Loucy (cell line): ENCODE data around the gene EPHA6.
"Not testable (repeated sequence)": the region's sequence is repeated elsewhere in the genome, so short reads cannot be mapped to it uniquely, and the experiment has no call there.

Source experiments
- H2AFZ ChIP-seq: fragments of 200-600 bp; sonication (generic); 2 replicates; pipeline ENCODE4 v1.6.0; 2016; ENCODE audit warnings: antibody characterized with exemption, mild to moderate bottlenecking, low read length, moderate library complexity
- H3F3A ChIP-seq: fragments of 200-600 bp; 2 replicates; pipeline ENCODE4 v1.6.0; 2016; ENCODE audit warnings: antibody characterized with exemption, low read depth, mild to moderate bottlenecking
- H3K27me3 ChIP-seq: fragments of 200-600 bp; sonication (generic); 2 replicates; pipeline ENCODE4 v1.6.1; 2014; ENCODE audit warnings: low read length, mild to moderate bottlenecking; ENCODE audit not compliant: insufficient read depth, poor library complexity, severe bottlenecking
- H3K36me3 ChIP-seq: fragments of 200-600 bp; sonication (generic); 2 replicates; pipeline ENCODE4 v1.6.1; 2016; ENCODE audit warnings: low read length; ENCODE audit not compliant: insufficient read depth
- H3K4me1 ChIP-seq: fragments of 200-600 bp; sonication (generic); 2 replicates; pipeline ENCODE4 v1.5.1; 2014; ENCODE audit warnings: low read length, mild to moderate bottlenecking; ENCODE audit not compliant: insufficient read depth, poor library complexity, severe bottlenecking
- H3K4me2 ChIP-seq: fragments of 200-600 bp; sonication (generic); 2 replicates; pipeline ENCODE4 v1.6.0; 2014; ENCODE audit warnings: antibody characterized with exemption, low read length, low read depth, mild to moderate bottlenecking; ENCODE audit not compliant: poor library complexity, severe bottlenecking
- H3K4me3 ChIP-seq: fragments of 200-600 bp; sonication (generic); 2 replicates; pipeline ENCODE4 v1.5.1; 2014; ENCODE audit warnings: low read length, mild to moderate bottlenecking, mixed read lengths; ENCODE audit not compliant: poor library complexity, severe bottlenecking
- H3K79me2 ChIP-seq: fragments of 200-600 bp; sonication (generic); 2 replicates; pipeline ENCODE4 v1.6.1; 2014; ENCODE audit warnings: low read length; ENCODE audit not compliant: insufficient read depth
- H3K9ac ChIP-seq: fragments of 200-600 bp; sonication (generic); 2 replicates; pipeline ENCODE4 v1.6.0; 2014; ENCODE audit warnings: mild to moderate bottlenecking, low read depth, low read length, moderate library complexity; ENCODE audit not compliant: poor library complexity, severe bottlenecking
- H3K9me2 ChIP-seq: fragments of 200-600 bp; sonication (generic); replicated peaks from 2 replicates; pipeline ENCODE4 v1.6.1; 2016; ENCODE audit warnings: low read depth, low read length, mixed read lengths
- H3K9me3 ChIP-seq: fragments of 200-600 bp; sonication (generic); 2 replicates; pipeline ENCODE4 v1.6.1; 2014; ENCODE audit warnings: mild to moderate bottlenecking, antibody characterized with exemption, low read length, low read depth; ENCODE audit not compliant: insufficient read depth
- H4K20me1 ChIP-seq: fragments of 200-600 bp; sonication (generic); 2 replicates; pipeline ENCODE4 v1.6.0; 2014; ENCODE audit warnings: antibody characterized with exemption, low read length, mild to moderate bottlenecking; ENCODE audit not compliant: insufficient read depth, poor library complexity, severe bottlenecking
- EZH2phosphoT487 ChIP-seq: fragments of 200-600 bp; IDR thresholded peaks from 2 replicates; pipeline ENCODE4 v1.6.1; 2018; ENCODE audit warnings: antibody characterized with exemption, mild to moderate bottlenecking, moderate library complexity, borderline replicate concordance
- TF ChIP-seq, protein P1 (sequence below): fragments of 200-600 bp; sonication (generic); conservative IDR thresholded peaks from 2 replicates; pipeline ENCODE4 v1.5.1; 2014; ENCODE audit warnings: mild to moderate bottlenecking, antibody characterized with exemption, low read length

Gene EPHA6

DNA sequence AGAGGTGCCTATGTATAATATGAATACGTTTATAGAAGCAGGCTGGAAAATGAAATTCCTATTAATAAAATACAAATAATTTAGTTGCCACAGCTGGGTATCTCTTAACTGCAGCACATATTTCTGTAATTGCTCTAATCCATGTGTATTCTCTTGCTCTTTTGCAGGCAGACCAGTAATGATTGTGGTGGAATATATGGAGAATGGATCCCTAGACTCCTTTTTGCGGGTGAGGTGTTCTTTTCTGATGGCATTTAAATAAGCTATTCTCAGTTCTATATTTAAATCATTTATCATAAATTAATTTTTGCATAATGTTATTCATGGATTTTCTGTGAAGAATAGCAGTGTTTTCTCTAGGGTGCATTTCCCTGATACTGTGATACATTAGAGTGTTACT, 796.2 kb downstream of the EPHA6 start:
- no peaks in the 10 kb centered on the region for H3K4me1 ChIP-seq
- H3K4me2 ChIP-seq = no peak overlapping the region
- no peaks in the 10 kb centered on the region for H3K79me2 ChIP-seq
- no peak overlapping the region for H3K4me3 ChIP-seq
- no peak overlapping the region for H3K9ac ChIP-seq
- TF ChIP-seq, protein P1, sequence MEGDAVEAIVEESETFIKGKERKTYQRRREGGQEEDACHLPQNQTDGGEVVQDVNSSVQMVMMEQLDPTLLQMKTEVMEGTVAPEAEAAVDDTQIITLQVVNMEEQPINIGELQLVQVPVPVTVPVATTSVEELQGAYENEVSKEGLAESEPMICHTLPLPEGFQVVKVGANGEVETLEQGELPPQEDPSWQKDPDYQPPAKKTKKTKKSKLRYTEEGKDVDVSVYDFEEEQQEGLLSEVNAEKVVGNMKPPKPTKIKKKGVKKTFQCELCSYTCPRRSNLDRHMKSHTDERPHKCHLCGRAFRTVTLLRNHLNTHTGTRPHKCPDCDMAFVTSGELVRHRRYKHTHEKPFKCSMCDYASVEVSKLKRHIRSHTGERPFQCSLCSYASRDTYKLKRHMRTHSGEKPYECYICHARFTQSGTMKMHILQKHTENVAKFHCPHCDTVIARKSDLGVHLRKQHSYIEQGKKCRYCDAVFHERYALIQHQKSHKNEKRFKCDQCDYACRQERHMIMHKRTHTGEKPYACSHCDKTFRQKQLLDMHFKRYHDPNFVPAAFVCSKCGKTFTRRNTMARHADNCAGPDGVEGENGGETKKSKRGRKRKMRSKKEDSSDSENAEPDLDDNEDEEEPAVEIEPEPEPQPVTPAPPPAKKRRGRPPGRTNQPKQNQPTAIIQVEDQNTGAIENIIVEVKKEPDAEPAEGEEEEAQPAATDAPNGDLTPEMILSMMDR = no peak
- TF ChIP-seq EZH2phosphoT487 = no peak
- H3K9me3 ChIP-seq = no peaks in the 10 kb centered on the region
- no peak overlapping the region for H2AFZ ChIP-seq
- no peaks in the 10 kb centered on the region for H3K36me3 ChIP-seq
- no peaks in the 10 kb centered on the region for H4K20me1 ChIP-seq
- no peaks in the 10 kb centered on the region for H3F3A ChIP-seq
- no peaks in the 10 kb centered on the region for H3K9me2 ChIP-seq
- no peaks in the 10 kb centered on the region for H3K27me3 ChIP-seq

DNA sequence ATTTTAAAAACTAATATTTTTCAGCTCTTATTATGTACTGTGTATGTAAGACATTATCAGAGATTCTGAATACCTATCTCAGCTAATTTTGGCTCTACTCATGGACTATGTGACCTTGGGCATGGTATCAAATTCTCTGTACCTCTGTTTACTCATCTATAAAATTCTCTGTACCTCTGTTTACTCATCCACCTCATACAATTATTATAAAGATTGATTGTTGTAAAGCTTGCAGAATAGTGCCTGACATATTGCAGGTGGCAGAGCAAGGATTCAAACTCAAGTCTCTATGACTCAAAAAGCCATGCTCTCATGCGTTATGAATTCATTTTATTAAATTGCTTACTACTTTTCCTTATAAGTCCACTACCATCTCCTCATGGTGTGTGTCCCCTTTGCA, 798.2 kb downstream of the EPHA6 start:
- Histone ChIP-seq H3K9me2 (no peaks in the 10 kb centered on the region), H4K20me1 (no peaks in the 10 kb centered on the region), H3F3A (no peaks in the 10 kb centered on the region), H3K9me3 (0 out of 2 replicates have a peak, but pooled peaks cover 2% of the 10 kb centered on the region), H3K4me1 (no peaks in the 10 kb centered on the region), H3K27me3 (no peaks in the 10 kb centered on the region), H2AFZ (no peak overlapping the region), H3K36me3 (no peaks in the 10 kb centered on the region), H3K4me2 (no peak overlapping the region), H3K79me2 (no peaks in the 10 kb centered on the region), H3K4me3 (no peak overlapping the region), H3K9ac (no peak overlapping the region)
- TF ChIP-seq EZH2phosphoT487 = no peak
- TF ChIP-seq, protein P1 = no peak

DNA sequence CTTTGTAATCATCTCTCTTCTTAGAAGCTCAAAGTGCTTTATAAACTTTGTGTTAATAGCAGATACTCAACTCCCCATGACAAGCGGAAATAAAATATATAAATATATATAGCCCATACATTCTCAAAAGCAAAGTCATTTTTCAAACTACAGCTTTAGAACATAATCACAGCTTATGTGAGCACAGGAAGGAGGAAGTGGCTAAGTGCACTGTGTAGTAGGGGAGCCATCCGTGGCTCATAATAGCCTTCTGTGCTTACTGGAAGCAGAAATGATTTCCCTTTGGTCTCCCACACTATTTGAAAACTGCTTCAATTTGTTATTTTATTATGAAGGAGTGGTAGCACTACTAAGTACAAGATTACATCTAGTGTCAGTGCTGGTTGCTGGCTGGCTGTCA, 798.7 kb downstream of the EPHA6 start:
- Histone ChIP-seq H3K9me3 (peaks cover 2% of the 10 kb centered on the region; the same call in 1 of the 2 replicates), H3K9me2 (no peaks in the 10 kb centered on the region), H3K27me3 (no peaks in the 10 kb centered on the region), H3K9ac (no peak overlapping the region), H3K4me3 (no peak overlapping the region), H3F3A (no peaks in the 10 kb centered on the region), H3K79me2 (no peaks in the 10 kb centered on the region), H3K36me3 (no peaks in the 10 kb centered on the region), H4K20me1 (no peaks in the 10 kb centered on the region), H2AFZ (no peak overlapping the region), H3K4me1 (no peaks in the 10 kb centered on the region), H3K4me2 (no peak overlapping the region)
- no peak for TF ChIP-seq EZH2phosphoT487
- TF ChIP-seq, protein P1 = no peak

DNA sequence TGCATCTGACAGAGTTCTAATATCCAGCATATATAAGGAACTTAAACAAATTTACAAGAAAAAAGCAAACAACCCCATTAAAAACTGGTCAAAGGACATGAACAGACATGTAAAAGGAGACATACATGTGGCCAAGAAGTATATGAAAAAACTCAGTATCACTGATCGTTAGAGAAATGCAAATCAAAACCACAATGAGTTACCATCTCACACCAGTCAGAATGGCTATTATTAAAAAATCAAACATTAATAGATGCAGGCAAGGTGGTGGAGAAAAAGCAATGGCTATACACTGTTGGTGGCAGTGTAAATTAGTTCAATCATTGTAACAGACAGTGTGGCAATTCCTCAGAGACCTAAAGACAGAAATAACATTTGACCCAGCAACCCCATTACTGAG, 806.1 kb downstream of the EPHA6 start:
- not testable (repeated sequence) for H3K4me1 ChIP-seq, H3K4me2 ChIP-seq, H3F3A ChIP-seq, H2AFZ ChIP-seq, H4K20me1 ChIP-seq, H3K36me3 ChIP-seq, H3K9me2 ChIP-seq, H3K9me3 ChIP-seq, H3K79me2 ChIP-seq, H3K9ac ChIP-seq, H3K4me3 ChIP-seq, H3K27me3 ChIP-seq
